Putamen (tissue), 1 donor: ENCODE results near the gene ZNF555.

ENCODE experiments used
- DNase-seq: peaks from one replicate; pipeline ENCODE4 v3.0.0-alpha.2; 2016; ENCODE audit warnings: low spot score

The ZNF555 gene

DNA sequence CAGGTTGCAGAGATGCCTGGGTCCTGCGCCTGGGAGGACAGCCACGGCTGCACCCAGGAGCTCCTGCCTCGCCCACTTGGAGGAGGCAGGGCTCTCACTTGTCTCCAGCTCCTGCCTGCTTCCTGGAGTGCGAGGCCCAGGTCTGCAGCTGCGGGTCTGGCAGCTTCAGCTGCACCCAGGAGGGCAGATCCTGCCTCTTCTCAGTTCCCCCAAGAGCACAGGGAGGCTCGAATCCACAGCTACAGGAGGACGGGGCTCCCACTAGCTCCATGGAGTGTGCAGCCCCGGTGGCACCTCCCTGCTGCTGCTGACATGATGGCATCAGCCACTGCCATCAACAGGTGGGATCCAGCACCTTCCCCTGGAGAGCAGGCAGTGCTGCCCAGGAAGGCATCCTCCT lies 17.1 kb upstream of the ZNF555 start:
- DNase-seq: no peak

DNA sequence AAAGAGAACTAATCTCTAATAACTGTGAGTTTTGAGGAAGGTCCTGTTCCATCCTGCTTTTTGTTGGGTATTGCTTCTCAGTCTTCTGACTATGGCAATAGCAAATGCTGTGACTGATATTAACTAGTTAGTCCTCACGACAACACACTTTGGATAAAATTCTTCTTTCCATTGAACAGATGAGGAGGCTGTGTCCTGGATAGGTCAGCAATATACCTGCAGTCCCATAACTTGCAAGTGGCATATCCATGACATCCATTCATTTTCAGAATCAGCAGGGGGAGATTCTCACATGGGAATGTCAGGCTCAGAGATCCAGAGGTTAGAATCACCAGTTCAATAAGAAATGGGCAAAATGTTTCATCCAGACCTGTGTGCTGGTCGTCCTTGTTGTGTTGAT lies 14.3 kb upstream of the ZNF555 start:
- DNase-seq: no peak

- DNase-seq: no peak
These were observed 13.3 kb upstream of the ZNF555 start for GRCh38 chr19:2827840-2828489.

- DNase-seq: no peak
These were observed 6.9 kb upstream of the ZNF555 start for GRCh38 chr19:2834294-2834871.

DNA sequence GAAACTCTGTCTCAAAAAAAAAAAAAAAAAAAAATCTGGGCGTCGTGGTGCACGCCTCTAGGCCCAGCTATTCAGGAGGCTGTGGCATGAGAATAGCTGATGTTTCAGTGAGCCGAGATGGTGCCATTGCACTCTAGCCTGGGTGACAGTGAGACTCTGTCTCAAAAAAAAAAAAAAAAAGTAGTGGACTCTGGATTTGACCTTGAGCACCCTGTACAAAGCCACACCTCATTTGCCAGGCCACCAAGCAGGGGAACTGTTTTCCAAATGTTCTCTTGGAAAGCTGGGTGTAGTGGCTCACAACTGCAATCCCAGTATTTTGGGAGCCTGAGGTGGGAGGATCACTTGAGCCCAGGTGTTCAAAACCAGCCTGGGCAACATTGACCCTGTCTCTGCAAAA lies 3.8 kb upstream of the ZNF555 start:
- DNase-seq: no peak

GRCh38 chr19:2841855-2842574 lies 740 bp downstream of the ZNF555 start:
- DNase-seq: no peak

DNA sequence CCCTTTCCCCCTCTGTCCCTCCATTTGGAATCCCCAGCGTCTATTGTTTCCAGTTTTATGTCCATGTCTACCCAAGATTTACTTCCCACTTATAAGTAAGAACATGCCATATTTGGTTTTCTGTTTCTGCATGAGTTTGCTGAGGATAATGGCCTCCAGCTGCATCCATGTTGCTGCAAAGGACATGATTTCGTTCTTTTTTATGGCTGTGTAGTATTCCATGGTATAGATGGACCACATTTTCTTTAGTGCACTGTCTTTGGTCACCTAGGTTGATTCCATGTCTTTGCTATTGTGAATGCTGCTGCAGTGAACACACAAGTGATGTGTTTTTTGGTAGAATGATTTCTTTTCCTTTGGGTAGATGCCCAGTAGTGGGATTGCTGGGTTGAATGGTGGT lies 3.8 kb downstream of the ZNF555 start:
- DNase-seq: no peak

GRCh38 chr19:2846180-2846894 lies 5.1 kb downstream of the ZNF555 start:
- DNase-seq: no peak

- DNase-seq: no peak
These were observed 6.2 kb downstream of the ZNF555 start for GRCh38 chr19:2847507-2847906.

GRCh38 chr19:2848616-2849015 lies 7.3 kb downstream of the ZNF555 start:
- no peak for DNase-seq

GRCh38 chr19:2850256-2850925 lies 9.1 kb downstream of the ZNF555 start:
- DNase-seq: no peak

DNA sequence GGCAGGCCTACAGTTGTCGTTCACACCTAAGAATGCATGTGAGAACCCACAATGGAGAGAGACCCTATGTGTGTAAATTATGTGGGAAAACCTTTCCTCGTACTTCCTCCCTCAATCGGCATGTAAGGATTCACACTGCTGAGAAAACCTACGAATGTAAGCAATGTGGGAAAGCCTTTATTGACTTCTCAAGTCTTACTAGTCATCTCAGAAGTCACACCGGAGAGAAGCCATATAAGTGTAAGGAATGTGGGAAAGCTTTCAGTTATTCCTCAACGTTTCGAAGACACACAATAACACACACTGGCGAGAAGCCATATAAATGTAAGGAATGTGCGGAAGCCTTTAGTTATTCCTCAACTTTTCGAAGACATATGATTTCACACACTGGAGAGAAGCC lies 11.3 kb downstream of the ZNF555 start:
- DNase-seq: no peak

DNA sequence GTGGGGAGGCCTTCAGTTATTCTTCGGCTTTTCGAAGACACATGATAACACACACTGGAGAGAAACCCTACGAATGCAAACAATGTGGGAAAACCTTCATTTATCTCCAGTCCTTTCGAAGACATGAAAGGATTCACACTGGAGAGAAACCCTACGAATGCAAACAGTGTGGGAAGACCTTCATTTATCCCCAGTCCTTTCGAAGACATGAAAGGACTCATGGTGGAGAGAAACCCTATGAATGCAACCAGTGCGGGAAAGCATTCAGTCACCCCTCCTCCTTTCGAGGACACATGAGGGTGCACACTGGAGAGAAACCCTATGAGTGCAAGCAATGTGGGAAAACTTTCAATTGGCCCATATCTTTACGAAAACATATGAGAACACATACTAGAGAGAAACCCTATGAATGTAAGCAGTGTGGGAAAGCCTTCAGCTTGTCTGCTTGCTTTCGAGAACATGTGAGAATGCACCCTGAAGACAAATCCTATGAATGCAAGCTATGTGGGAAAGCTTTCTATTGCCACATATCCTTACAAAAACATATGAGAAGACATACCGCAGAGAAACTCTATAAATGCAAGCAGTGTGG lies 11.8 kb downstream of the ZNF555 start:
- no peak for DNase-seq

GRCh38 chr19:2854849-2855248 lies 13.6 kb downstream of the ZNF555 start:
- DNase-seq: no peak

DNA sequence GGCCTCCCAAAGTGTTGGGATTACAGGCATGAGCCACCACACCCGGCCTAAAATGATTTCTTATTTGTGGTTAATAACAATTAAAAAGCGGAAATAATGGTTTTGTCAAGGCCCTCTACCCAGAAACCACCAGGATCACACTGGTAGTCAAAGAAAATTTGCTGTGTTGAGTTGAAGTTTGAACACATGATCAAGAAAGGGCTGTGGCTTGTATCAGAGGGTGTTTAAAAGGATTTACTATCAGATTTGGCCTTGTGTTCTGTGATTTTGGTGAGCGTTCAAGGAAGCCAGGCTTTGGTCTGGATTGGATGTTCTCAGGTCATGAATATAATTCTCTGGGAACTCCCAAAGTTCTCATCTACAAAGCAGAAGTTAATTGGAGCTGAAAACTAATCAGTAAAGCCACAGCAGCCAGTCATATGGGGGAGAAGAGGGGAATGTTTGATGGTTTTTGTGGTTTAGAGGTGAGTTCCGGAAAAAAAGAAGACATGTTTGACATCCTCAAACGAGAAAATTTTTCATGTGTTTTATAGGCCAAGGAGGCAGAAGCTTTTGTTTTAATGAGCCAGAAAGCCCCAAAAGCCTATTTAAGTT lies 15.3 kb downstream of the ZNF555 start:
- DNase-seq: no peak

GRCh38 chr19:2858864-2859263 lies 17.6 kb downstream of the ZNF555 start:
- no peak for DNase-seq

DNA sequence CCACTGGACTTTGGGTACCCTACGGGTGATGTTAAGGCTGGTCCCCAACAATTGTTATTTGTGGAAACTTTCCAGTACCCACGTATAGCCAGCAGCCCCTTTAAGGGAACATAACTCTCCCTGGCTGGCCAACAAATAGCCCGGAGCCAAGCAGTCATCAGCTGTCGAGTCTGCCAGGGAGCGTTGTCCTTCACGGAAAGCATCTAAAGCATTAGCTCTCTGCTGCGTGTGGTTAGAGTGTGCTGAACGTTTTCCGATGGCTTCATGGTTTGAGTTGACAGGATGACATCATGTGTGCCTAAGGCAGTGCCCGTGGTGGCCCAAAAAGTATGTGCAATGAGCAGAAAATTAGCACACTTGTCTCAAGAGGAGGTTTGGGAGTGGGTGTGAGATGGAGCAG lies 22.5 kb downstream of the ZNF555 start:
- DNase-seq: no peak

DNA sequence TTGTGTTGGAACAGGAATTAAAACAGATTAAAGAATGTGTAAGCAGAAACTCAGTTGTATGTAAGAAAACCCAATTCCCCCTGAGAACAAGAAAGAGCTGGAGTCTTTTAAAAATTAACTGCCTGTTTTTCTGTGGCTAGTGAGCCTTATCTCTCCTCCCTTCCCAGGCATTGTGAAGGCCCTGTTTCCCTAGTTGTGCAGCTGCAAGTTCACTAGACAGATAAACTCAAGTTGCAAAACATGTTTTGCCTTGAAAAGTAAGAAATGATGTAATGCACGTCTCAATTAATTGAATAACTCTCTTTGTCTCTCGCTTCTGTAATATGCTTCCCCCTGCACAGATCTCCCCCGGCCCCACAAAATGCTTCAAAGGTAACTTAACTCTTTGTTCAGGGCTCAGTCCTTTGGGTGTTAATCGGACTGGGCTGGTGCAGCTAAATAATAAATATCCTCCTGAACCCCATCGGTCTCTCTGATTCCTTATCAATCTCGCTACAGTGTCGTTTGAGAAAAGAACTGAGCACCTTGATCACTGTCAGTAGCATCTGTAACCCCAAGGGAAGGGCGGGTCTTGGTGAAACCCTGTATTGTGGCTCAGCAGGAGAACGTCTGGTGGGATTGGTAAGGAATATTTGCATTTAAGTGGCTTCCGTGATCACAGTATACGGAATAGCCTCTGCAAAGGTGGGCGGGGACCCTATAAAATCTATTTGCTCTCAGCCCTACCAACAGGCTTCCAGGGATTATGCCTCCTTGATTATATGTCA lies 24.2 kb downstream of the ZNF555 start:
- no peak for DNase-seq

DNA sequence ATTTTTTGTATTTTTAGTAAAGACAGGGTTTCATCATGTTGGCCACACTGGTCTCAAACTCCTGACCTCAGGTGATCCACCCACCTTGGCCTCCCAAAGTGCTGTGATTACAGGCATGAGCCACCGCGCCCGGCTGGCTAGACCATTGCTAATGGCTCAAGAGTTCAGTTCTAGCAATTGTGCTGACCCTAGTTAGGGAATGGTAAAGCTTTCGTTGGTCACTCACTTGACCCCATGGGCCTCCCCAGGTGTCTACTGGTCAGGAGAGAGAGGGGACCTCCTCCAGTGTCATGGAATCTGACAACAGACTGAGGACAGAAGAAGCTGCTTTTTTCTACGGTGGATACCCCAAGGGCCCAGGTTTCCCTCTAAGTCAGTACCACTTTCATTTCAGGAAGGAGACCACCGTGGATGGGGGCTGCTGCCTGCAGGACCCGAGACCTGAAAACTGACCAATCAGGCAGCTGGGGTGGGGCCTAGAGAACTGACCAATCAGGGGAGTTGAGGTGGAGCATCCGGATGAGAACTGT lies 25.3 kb downstream of the ZNF555 start:
- DNase-seq: no peak
